SIG-M5 treated with dmso at 0.1 percent for 504 hours (cell line): ENCODE results near the gene SCN5A.

Experiments
- DNase-seq: peaks from one replicate; lab custom pipeline; 2025; ENCODE audit not compliant: unreplicated experiment; lab: John Stamatoyannopoulos, UW

The SCN5A gene

GRCh38 chr3:38648024-38648658 lies 1.3 kb downstream of the SCN5A start:
- DNase-seq, result no peak

DNA sequence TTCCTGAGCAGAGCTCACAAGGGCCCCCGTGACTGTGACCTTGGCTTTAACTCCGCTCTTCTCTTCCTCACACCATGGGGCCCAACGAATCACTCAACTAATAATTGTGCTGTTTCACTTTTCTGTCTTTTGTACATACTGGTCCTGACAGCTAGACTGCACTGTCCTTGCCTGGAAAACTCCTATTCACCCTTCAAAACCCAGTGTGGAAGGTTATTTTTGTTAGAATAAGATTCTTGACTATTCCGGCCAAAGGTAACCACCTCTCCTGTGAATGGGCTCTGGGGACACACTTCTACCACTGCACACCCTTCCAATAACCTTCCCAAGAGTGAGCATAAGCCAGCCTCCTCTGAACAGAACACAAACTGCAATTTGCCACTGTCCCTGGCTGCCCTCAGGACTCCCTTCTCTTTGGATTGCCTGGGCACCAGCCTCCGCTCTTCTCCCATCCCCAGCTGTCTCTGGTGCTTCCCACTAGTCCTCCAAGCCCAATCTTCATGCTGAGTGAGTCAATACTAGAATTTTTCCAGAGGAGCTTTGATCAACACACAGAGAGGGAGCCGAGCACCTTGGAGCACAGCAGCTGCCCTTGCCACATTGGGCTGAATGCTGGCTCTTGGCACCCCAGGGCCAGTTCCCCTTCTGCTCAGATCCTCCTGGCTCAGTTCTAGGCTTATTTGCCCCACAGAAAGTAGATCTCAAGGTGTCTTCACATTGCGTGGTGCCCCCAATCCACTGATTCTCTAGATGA lies 2.1 kb downstream of the SCN5A start:
- no peak for DNase-seq

- DNase-seq, result peak; percentile 60
Measured at GRCh38 chr3:38646630-38647029, 2.9 kb downstream of the SCN5A start.

DNA sequence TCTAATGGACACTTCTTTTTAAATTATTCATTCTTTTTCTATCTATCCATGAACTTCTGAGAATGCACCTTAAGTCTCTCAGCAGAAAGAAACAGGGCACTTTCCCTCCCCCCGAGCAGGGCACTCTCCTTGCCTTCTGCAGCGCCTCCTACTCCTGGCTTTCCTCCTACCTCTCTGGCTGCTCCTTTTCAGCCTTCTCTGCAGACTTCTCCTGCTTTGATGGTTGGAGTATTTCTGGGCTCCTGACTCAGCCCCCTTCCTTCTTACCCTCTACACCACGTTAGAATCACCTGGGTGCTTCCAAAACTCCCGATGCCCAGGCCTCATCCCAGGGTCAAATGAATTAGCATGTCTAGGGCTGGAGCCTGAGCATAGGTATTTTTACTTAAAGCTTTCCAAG lies 3.4 kb downstream of the SCN5A start:
- DNase-seq, result no peak

DNA sequence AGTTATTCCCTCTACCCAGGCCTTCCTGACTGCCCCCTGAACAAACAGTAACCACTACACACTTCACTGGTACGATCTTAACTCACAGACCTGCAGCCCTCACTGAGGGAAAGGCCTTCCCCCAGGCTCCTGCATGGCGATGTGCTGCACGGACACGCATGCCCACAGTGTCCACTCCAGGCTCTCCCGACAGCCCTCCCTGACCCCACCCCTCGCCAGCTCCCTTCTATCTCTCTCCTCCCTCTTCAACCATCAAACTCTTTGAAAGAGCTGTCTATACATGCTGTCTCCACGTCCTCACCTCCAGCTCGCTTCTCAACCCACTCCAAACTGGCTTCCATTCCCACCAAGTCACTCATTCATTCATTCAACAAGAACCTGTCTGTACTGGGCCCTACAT lies 3.9 kb downstream of the SCN5A start:
- DNase-seq, result no peak

GRCh38 chr3:38645076-38645475 lies 4.4 kb downstream of the SCN5A start:
- DNase-seq, result no peak

DNA sequence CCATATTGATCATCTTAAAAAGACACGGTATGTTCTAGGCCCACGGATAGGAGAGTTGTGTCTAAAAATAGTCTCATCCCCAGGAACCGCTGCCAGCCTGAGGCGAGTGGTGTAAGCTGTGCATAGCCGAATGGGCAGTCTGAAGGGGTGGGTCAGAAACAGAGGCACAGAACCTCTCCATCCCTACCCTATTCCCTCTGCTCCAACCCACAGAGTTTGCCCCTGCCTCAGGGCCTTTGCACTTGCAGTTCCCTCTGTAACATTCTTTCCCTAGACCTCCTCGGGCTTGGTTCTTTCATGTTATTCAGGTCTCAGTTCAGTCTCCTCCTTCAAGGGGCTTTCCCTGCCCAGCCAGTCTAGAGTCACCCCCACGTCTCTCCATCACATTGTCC lies 4.8 kb downstream of the SCN5A start:
- no peak for DNase-seq

DNA sequence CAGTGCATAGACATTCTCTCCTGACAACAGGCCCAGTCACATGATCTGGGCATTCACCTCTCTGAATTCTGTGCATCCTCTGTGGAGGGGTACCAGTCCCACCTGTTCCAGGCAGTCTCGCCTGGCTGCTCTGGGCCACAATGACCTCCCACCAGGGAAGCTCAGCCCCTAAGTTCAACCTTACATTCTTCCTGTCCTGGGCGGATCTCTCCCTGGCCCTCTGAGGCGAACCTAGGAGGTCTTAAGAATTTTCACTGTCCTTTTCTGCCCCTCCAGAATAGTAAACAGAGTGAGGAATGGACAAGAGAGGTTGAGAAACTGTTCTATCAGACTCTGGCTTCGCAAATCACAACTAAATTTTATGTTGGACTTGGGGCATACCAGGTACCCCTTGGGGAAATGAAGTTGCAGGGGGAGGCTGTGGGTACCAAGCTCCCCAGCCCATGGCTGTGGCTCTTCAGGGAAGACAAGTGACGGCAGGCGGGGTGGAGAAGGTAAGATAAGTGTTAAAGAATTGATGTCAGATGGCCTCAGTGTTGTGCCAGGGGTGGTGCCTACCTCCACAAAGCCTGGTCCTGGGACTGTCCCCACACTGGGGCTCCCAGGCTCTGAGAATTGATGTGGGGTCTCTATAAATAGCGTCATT lies 5.3 kb downstream of the SCN5A start:
- no peak for DNase-seq

- DNase-seq, result no peak
Measured at GRCh38 chr3:38643592-38643991, 5.9 kb downstream of the SCN5A start.

GRCh38 chr3:38643090-38643489 lies 6.4 kb downstream of the SCN5A start:
- no peak for DNase-seq

DNA sequence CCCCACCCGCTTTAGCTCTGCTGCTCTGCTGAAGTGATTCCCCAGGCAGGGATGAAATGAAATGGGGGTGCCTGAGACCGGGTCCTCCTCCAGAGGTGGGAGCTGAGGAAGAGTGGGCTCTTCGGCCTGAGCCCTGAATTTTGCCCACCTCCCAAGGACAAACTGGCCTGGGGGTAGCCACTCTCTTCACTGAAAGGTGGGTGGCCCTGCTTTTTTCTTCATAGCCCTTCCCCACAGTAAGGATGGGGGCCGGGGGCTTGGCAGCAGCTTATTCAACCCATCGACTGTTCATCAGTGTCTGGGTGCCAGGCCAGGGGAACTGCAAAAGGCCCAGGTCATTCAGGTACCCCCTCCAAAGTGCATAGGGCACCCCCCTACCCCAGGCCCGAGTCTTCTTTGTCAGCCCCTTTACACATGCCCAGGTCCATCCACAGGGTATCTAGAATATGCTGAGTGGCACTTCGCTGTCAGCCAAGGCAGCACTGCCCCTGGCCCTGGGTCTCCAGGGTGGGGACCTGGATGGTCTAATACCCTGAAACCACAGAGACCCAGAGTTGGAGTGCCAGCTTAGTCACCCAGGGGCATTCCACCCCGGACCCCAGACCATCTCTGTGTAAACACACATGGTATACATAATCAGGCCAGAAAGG lies 7.9 kb downstream of the SCN5A start:
- DNase-seq, result no peak

- DNase-seq, result no peak
Measured at GRCh38 chr3:38640661-38641452, 8.6 kb downstream of the SCN5A start.

- no peak for DNase-seq
Measured at GRCh38 chr3:38638354-38638753, 11.1 kb downstream of the SCN5A start.

- DNase-seq, result no peak
Measured at GRCh38 chr3:38637906-38638305, 11.6 kb downstream of the SCN5A start.

DNA sequence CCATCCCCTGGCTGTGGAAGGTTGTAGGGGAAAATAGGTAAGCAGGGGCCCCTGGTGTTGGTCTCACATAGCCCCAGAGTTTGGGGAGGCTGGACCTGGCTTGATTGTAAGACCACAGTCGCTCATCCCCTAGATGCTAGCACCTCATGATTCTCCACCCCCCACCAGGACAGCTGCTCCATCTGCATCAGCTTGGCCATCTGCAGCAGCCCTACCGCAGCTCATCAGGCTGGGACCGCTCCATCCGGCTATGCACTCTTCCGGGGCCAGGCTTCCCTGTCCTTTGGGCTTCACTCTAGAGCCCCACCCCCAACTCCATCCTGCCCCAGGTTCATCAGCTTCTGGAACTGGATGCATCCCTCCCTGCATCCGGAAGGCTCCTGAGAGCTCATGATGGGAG lies 12.6 kb downstream of the SCN5A start:
- no peak for DNase-seq

- no peak for DNase-seq
Measured at GRCh38 chr3:38636464-38636863, 13.0 kb downstream of the SCN5A start.

DNA sequence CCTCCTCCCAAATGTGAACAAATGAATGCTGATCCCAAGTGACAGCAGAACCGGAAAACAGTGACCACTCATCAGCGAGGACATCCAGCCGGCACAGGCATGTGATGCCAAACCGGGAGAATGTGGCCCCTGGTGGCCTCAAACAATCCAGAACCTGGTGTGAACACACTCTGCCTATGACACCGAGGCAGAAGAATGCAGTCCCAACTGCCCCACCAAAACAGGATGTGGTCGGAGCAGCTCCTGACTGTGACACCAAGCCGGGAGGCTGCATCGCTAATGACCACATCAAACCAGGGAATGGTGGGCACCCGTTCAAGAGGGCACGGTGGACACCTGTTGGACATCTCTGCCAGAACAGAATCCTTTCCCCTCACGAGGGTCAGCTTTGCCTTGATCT lies 15.4 kb downstream of the SCN5A start:
- no peak for DNase-seq

- no peak for DNase-seq
Measured at GRCh38 chr3:38632989-38633388, 16.5 kb downstream of the SCN5A start.

DNA sequence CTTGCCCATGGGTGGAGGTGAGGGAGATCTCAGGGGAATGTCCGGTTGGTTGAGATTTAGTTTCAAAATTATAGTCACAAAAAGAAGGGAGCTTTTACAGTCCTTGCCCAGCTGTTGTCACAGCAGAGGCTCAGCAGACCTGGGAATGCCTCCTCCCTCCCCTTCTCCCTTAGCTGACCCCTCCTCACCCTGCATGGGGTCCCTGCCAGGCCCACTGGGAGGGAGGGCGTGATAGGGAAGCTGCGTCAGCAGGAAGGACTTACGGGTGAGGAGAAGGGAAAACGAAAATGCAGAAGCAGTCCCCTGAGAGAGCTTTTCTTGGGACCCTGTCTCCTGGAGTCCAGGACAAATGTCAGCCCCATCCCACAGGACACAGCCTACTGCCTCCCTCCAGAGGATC lies 18.9 kb downstream of the SCN5A start:
- no peak for DNase-seq

GRCh38 chr3:38630070-38630469 lies 19.4 kb downstream of the SCN5A start:
- DNase-seq, result no peak

GRCh38 chr3:38628835-38629234 lies 20.7 kb downstream of the SCN5A start:
- DNase-seq, result no peak
